Activated B cell treated with CpG ODN at 0.5 μM for 24 hours (primary cell): ENCODE measurements around the gene SERPINB12. TPM values are rescaled to one million over a fixed set of nuclear protein-coding genes. Genes with fewer than 3 reads are reported as not detected.
A peak's percentile ranks its signal among the peaks of the same experiment; 100 is the strongest.

Experiments
- ATAC-seq: fragments of 200-7000 bp; cut with Tn5 transposase; one replicate; pipeline ENCODE4 v1.10.0; 2021; ENCODE audit warnings: low read depth, mild to moderate bottlenecking, moderate library complexity
- CTCF ChIA-PET: fragments of 350-600 bp; sonication (Branson Sonifier 250); formaldehyde crosslinking; loops from one replicate; lab custom pipeline; 2021; ENCODE audit warnings: antibody characterized with exemption; lab: Charles Lee
- POLR2A ChIA-PET: fragments of 350-600 bp; sonication (Branson Sonifier 250); formaldehyde crosslinking; loops from one replicate; lab custom pipeline; 2021; ENCODE audit warnings: antibody characterized with exemption; lab: Charles Lee
- DNase-seq: peaks from one replicate; pipeline ENCODE4 v3.0.0; 2022
- H3K27ac Mint-ChIP-seq: one replicate; pipeline ENCODE4 v1.8.0; 2020; ENCODE audit warnings: mixed read lengths
- H3K27me3 Mint-ChIP-seq: one replicate; pipeline ENCODE4 v1.8.0; 2021; ENCODE audit warnings: mixed read lengths
- H3K36me3 Mint-ChIP-seq: one replicate; pipeline ENCODE4 v1.8.0; 2021; ENCODE audit warnings: low read depth, mixed read lengths
- H3K4me1 Mint-ChIP-seq: one replicate; pipeline ENCODE4 v1.8.0; 2021; ENCODE audit warnings: mixed read lengths
- H3K4me3 Mint-ChIP-seq: one replicate; pipeline ENCODE4 v1.8.0; 2020; ENCODE audit warnings: mild to moderate bottlenecking, mixed read lengths
- H3K9me3 Mint-ChIP-seq: one replicate; pipeline ENCODE4 v1.8.0; 2020; ENCODE audit warnings: mixed read lengths
- intact Hi-C: fragments of 100-400 bp; cut with micrococcal nuclease; formaldehyde crosslinking; loops from one replicate; pipeline ENCODE4 v1.15.1; 2024
- total RNA-seq: library from RNA; stranded (reverse); gene quantifications from 2 replicates; pipeline ENCODE4 v1.2.3, GENCODE V29; 2022
- TF ChIP-seq, protein P1 (sequence below): fragments of 200-600 bp; IDR thresholded peaks from one replicate; pipeline ENCODE4 v1.8.0; 2022; ENCODE audit warnings: antibody characterized with exemption, mild to moderate bottlenecking

Gene SERPINB12
- total RNA-seq, 1 donor from 2014 or later = not detected

DNA sequence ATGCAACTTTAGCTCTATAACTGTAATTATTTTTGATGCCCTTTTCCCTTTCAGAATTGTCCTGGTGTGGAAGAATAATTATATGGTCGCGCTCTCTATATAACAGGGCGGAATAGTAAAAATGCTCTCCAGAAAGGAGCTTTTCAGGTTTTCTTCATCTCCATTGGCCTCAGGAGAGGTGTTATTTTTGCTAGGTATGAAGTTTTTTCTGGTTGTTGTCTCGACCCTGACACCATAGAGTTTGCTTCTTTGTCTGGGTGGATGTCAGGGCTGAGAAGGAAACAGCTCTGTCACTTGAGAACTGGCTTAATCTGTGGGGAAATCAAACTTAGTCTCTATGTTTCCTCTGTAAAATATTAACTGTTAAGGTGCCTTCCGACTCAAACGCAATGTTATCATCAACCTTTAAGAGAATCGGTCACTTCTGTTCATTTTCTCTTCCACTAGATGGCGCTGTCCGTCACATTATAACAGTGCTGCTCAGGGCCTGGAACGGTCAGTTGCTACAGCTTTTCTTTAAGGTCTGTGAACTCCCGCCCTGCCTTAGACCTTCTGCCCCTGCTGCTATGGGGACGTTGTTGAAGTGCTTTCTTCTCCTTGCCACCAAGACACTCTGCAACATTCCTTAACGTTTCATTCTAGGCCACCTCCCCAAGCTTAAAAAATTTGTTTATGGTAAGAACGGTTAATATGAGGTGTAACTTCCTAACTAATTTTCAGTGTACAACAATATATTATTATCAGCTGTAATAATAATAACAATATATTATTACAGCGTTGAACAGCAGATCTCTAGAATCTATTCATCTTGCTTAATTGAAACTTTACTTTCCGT, 23.8 kb upstream of the SERPINB12 start:
- Mint-ChIP-seq H3K4me1 (peaks cover 3% of the 10 kb centered on the region), H3K27me3 (peaks cover 9% of the 10 kb centered on the region), H3K9me3 (no peaks in the 10 kb centered on the region), H3K4me3 (no peak overlapping the region), H3K36me3 (no peaks in the 10 kb centered on the region), H3K27ac (no peak overlapping the region)
- DNase-seq (no peak), ATAC-seq (peak; percentile 60)
- TF ChIP-seq, protein P1, sequence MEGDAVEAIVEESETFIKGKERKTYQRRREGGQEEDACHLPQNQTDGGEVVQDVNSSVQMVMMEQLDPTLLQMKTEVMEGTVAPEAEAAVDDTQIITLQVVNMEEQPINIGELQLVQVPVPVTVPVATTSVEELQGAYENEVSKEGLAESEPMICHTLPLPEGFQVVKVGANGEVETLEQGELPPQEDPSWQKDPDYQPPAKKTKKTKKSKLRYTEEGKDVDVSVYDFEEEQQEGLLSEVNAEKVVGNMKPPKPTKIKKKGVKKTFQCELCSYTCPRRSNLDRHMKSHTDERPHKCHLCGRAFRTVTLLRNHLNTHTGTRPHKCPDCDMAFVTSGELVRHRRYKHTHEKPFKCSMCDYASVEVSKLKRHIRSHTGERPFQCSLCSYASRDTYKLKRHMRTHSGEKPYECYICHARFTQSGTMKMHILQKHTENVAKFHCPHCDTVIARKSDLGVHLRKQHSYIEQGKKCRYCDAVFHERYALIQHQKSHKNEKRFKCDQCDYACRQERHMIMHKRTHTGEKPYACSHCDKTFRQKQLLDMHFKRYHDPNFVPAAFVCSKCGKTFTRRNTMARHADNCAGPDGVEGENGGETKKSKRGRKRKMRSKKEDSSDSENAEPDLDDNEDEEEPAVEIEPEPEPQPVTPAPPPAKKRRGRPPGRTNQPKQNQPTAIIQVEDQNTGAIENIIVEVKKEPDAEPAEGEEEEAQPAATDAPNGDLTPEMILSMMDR = no peak
- intact Hi-C loops = loop anchor here (1.0 kb wide), 7 partner anchors 60 to 891 kb away; no protein-coding TSS in a partner anchor
- CTCF ChIA-PET = interaction anchor here (0.7 to 4.1 kb wide), 20 partner anchors 9 to 891 kb away, joined by 3 to 48 read pairs (median 4); no protein-coding TSS in a partner anchor
- POLR2A ChIA-PET = no interaction called here

DNA sequence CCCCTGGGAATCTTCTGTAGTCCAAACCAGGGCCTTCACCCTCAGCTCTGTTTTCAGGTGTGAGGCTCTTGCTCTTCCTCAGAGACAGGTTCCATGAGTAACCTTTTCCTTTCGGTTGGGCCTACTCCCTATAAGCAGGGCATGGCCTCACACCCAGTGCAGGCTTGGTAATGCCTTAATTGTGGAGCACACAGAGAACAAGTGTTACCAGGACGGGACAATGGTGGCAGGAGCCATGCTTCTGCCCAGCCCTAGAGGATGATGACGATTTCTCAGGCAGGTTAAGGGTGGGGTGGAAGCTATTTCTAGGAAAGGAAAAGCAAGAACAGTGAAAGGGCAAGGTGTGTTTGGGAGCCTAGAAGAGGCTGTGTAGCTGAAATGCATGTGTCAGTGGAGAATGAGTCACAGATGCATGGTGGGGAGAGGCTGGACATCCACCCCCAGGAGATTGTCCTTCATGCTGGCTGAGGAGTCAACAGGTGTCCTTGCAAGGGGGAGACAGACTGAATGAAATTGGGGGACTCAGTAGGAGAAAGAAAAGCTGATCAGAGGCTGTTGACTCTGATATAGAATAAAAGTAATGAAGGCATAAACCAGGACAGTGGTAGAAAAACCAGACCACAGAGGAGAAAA, 22.0 kb upstream of the SERPINB12 start:
- Mint-ChIP-seq H3K4me1 (peaks cover 3% of the 10 kb centered on the region), H3K27me3 (peaks cover 9% of the 10 kb centered on the region), H3K4me3 (no peak overlapping the region), H3K36me3 (no peaks in the 10 kb centered on the region), H3K27ac (no peak overlapping the region), H3K9me3 (no peaks in the 10 kb centered on the region)
- no peak for DNase-seq
- ChIA-PET CTCF (interaction anchor here (0.8 to 4.1 kb wide), 7 partner anchors 9 to 475 kb away, joined by 3 to 48 read pairs (median 6); no protein-coding TSS in a partner anchor), POLR2A (interaction anchor here (0.5 kb wide), 1 partner anchor 18 kb away, joined by 5 read pairs; no protein-coding TSS in a partner anchor)
- no peak for ATAC-seq
- intact Hi-C loops = no loop called here
- TF ChIP-seq, protein P1 = no peak

DNA sequence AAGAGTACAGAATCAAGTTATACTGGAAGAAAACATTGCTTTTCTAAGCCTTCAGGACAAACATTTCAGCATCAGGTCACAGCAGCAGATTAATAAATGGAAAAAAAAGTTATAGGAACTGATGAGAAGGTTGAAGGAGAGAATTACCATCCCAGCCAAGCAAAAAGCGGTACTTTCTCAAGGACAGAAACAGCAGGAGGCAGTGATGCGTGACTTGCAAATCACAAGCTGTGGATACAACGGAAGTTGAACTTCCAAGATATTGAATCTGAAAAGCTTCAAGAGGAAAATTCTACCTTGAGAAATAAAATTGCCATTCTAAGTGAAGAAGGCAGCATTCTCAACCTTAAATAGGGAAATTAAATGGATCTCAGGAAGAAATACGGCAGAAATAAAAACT, 18.5 kb upstream of the SERPINB12 start:
- Mint-ChIP-seq H3K27ac (no peak overlapping the region), H3K4me3 (no peak overlapping the region), H3K36me3 (no peaks in the 10 kb centered on the region), H3K9me3 (no peaks in the 10 kb centered on the region), H3K27me3 (peaks cover 4% of the 10 kb centered on the region), H3K4me1 (no peaks in the 10 kb centered on the region)
- CTCF ChIA-PET = no interaction called here
- intact Hi-C loops = no loop called here
- ATAC-seq = no peak
- TF ChIP-seq, protein P1 = no peak
- POLR2A ChIA-PET = no interaction called here
- no peak for DNase-seq

DNA sequence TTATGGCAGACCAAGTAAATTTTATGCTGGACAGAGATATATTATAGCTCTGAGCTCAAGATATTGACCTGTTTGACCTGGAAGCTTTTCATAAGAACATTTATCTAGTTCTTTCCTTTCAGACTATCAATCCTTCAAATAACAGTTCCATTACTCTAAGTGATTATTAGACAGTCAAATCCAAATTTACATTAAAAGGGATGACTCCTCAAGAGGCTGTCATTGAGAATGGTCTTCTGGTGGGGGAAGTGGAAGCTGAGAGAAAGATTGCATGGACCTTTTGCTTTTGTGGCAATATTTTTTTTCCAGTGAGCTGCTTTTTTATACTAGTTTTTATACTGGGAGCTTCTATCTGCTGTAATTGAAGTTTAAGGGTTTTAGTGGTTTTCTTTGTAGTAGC, 14.9 kb upstream of the SERPINB12 start:
- Mint-ChIP-seq H3K27ac (no peak overlapping the region), H3K9me3 (no peaks in the 10 kb centered on the region), H3K4me3 (no peak overlapping the region), H3K27me3 (peaks cover 2% of the 10 kb centered on the region), H3K4me1 (no peaks in the 10 kb centered on the region), H3K36me3 (no peaks in the 10 kb centered on the region)
- ChIA-PET POLR2A (no interaction called here), CTCF (interaction anchor here (1.6 kb wide), 1 partner anchor 9 kb away, joined by 4 read pairs; no protein-coding TSS in a partner anchor)
- DNase-seq = no peak
- TF ChIP-seq, protein P1 = no peak
- no peak for ATAC-seq
- intact Hi-C loops = no loop called here
